ENCODE data around the gene EIF3D. TPM values are rescaled to one million over a fixed set of nuclear protein-coding genes. Genes with fewer than 3 reads are reported as not detected.
A peak's percentile ranks its signal among the peaks of the same experiment; 100 is the strongest.

Gene EIF3D
- polyA plus RNA-seq, 1 experiment, result 349 TPM

DNA sequence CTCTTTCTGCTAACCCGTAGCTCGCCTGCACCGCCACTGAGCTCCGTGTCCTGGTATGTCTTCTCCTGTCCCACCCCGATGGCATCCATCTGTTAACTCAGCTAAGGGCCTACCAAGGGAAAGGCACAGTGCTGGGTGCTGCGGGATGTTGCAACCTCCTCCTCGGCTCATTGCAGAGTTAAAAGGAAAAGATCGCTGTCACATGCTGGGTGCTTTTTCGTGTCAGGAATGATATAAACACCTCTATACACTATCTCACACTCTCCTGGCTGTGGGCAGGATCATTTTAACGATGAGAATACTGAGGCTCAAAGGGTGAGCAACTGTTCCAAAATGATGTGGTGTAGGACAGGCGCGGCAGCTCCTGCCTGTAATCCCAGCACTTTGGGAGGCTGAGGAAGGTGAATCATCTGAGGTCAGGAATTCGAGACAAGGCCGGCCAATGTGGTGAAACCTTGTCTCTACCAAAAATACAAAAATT lies 57.6 kb downstream of the EIF3D start:
- TF ChIP-seq, protein P1, sequence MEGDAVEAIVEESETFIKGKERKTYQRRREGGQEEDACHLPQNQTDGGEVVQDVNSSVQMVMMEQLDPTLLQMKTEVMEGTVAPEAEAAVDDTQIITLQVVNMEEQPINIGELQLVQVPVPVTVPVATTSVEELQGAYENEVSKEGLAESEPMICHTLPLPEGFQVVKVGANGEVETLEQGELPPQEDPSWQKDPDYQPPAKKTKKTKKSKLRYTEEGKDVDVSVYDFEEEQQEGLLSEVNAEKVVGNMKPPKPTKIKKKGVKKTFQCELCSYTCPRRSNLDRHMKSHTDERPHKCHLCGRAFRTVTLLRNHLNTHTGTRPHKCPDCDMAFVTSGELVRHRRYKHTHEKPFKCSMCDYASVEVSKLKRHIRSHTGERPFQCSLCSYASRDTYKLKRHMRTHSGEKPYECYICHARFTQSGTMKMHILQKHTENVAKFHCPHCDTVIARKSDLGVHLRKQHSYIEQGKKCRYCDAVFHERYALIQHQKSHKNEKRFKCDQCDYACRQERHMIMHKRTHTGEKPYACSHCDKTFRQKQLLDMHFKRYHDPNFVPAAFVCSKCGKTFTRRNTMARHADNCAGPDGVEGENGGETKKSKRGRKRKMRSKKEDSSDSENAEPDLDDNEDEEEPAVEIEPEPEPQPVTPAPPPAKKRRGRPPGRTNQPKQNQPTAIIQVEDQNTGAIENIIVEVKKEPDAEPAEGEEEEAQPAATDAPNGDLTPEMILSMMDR (IDR thresholded peaks at IDR 0.05; ENCODE audit: low read depth, low read length), result no peak
- H3K4me3 ChIP-seq (ENCODE audit: low read depth, low read length), result no peak overlapping the region
- CTCF ChIA-PET, result interaction anchor here (1.0 to 2.7 kb wide), 21 partner anchors 9 to 233 kb away, joined by 3 to 41 read pairs (median 5); partner anchors contain the start of gene APOL2
- H3K27me3 ChIP-seq (ENCODE audit: control insufficient read depth, insufficient read depth, low read length), result no peaks in the 10 kb centered on the region
- no peaks in the 10 kb centered on the region; the same call in 1 of the 2 replicates for H3K9me3 ChIP-seq (ENCODE audit: control insufficient read depth, insufficient read depth, low read length)
- POLR2A ChIA-PET, result interaction anchor here (0.7 to 6.9 kb wide), 18 partner anchors 9 to 173 kb away, joined by 3 to 88 read pairs (median 5); partner anchors contain the start of genes FOXRED2, MYH9 and TXN2
- H3K27ac ChIP-seq (ENCODE audit: low read depth, low read length), result peak overlapping the region; percentile 89
- DNase-seq (ENCODE audit: low read depth, low spot score), result no peak

DNA sequence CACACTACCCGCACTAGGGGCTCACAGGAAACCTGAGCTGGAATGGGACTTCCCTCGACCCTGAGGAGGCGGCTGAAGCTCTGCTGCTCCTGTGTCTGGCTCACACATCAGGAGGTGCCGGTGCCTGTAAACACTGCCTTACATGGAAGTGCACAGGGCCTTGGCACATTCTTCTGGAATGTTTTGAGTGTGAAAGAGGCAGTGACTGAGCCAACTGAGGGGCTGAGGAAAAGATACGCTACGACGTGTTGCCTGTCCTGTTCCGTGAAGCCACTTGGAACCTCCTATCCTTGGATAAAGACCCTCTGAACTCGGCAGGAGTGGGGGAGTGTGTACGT lies 58.0 kb downstream of the EIF3D start:
- DNase-seq (ENCODE audit: low read depth, low spot score), result no peak
- TF ChIP-seq, protein P1 (IDR thresholded peaks at IDR 0.05; ENCODE audit: low read depth, low read length), result no peak
- Histone ChIP-seq H3K9me3 (ENCODE audit: control insufficient read depth, insufficient read depth, low read length) (no peaks in the 10 kb centered on the region; the same call in 1 of the 2 replicates), H3K4me3 (ENCODE audit: low read depth, low read length) (no peak overlapping the region), H3K27me3 (ENCODE audit: control insufficient read depth, insufficient read depth, low read length) (no peaks in the 10 kb centered on the region), H3K27ac (ENCODE audit: low read depth, low read length) (peak overlapping the region; percentile 89)
- CTCF ChIA-PET, result interaction anchor here (0.7 to 2.7 kb wide), 23 partner anchors 9 to 233 kb away, joined by 3 to 41 read pairs (median 5); partner anchors contain the start of gene APOL2
- POLR2A ChIA-PET, result interaction anchor here (0.5 to 6.9 kb wide), 19 partner anchors 9 to 173 kb away, joined by 3 to 88 read pairs (median 5); partner anchors contain the start of genes FOXRED2, MYH9 and TXN2

DNA sequence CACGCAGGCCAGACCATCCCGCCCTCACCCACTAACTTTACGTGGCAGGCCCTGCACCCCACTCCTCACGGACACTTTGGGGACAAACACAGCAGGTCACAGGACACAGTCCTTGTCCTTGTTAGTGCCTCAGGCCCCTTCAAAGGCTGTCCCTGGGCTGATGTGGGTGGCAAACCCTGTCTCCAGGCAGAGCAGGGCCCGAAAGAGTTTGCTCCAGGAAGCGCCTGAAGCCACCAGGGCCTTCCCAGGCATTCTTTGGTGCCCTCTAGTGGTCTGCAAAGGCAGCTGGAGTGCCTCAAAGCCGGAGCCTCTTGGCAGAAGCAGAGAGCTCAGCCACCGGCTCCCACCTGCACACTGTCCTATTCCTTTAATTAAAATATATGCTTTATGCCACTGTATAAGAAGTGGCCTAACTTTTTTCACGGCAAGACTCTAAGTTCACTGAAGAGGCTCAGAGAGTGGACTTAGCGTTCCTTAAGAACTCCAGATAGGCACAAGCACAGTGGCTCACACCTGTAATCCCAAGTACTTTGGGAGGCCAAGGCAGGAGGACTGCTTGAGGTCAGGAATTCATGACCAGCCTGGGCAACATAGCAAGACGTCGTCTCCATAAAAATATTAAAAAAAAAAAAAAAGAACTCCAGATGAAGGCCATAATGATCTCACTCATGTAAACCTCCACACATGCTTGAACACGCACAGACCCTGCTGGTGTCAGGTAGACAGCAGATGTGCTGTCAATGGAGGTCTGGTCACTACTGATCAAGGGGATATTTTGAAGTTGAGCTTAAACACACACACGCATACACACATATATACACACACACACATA lies 58.6 kb downstream of the EIF3D start:
- TF ChIP-seq, protein P1 (IDR thresholded peaks at IDR 0.05; ENCODE audit: low read depth, low read length), result peak; percentile 98
- peak; percentile 83 for DNase-seq (ENCODE audit: low read depth, low spot score)
- ChIA-PET CTCF (interaction anchor here (0.5 to 2.7 kb wide), 40 partner anchors 10 to 232 kb away, joined by 3 to 41 read pairs (median 4); partner anchors contain the start of gene APOL2), POLR2A (interaction anchor here (0.5 to 6.9 kb wide), 26 partner anchors 8 to 172 kb away, joined by 3 to 88 read pairs (median 5); partner anchors contain the start of genes FOXRED2, MYH9 and TXN2)
- peak overlapping the region; percentile 89 for H3K27ac ChIP-seq (ENCODE audit: low read depth, low read length)
- no peak overlapping the region for H3K4me3 ChIP-seq (ENCODE audit: low read depth, low read length)
- H3K9me3 ChIP-seq (ENCODE audit: control insufficient read depth, insufficient read depth, low read length), result no peaks in the 10 kb centered on the region; the same call in 1 of the 2 replicates
- no peaks in the 10 kb centered on the region for H3K27me3 ChIP-seq (ENCODE audit: control insufficient read depth, insufficient read depth, low read length)

DNA sequence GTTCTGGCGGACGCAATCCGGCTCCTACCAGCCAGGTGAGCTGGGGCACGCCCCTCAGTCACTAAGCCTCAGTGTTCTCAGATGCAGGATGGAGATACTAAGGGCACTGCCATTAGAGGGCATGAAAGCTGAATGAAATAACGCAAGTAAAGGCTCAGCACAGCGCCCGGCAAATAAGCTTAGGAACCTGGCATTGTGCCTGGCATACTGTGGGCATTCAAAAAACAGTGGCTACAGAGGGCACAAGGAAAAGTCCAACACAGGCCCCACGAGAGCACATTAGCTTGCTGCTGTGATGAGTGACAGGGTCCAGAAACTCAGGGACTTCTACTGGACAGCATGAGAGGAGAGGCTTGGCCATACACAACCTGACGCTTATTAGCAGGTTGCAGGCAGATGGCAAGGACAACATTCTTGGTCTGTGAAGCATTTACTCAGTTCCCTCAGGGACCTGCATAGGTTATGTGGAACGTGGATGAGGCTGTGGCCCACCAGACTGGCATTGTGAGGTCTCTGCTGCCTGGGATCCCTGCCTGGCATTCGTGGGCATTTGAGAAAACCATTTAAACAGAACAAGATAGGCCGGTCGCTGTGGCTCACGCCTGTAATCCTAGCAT lies 59.8 kb downstream of the EIF3D start:
- Histone ChIP-seq H3K27ac (ENCODE audit: low read depth, low read length) (peak overlapping the region; percentile 39), H3K9me3 (ENCODE audit: control insufficient read depth, insufficient read depth, low read length) (no peaks in the 10 kb centered on the region; the same call in 1 of the 2 replicates), H3K4me3 (ENCODE audit: low read depth, low read length) (no peak overlapping the region), H3K27me3 (ENCODE audit: control insufficient read depth, insufficient read depth, low read length) (no peaks in the 10 kb centered on the region)
- TF ChIP-seq, protein P1 (IDR thresholded peaks at IDR 0.05; ENCODE audit: low read depth, low read length), result no peak
- no peak for DNase-seq (ENCODE audit: low read depth, low spot score)
- CTCF ChIA-PET, result interaction anchor here (0.6 to 2.7 kb wide), 5 partner anchors 27 to 168 kb away, joined by 3 to 21 read pairs (median 5); no protein-coding TSS in a partner anchor
- POLR2A ChIA-PET, result interaction anchor here (0.7 to 6.9 kb wide), 8 partner anchors 30 to 167 kb away, joined by 3 to 88 read pairs (median 4); partner anchors contain the start of genes FOXRED2 and MYH9
